Lower leg skin (tissue), 3 donors: ENCODE results near the gene WDR73.

Experiments
- CTCF ChIP-seq, 3 donors: fragments of 450-650 bp; IDR thresholded peaks; one replicate each; pipeline ENCODE4 v1.5.1; 2016; ENCODE audit warnings: antibody characterized with exemption in 3 of 3, mild to moderate bottlenecking in 3 of 3, moderate library complexity in 2 of 3
- POLR2A ChIP-seq, 2 donors: fragments of 450-650 bp; IDR thresholded peaks; one replicate each; pipeline ENCODE4 v1.6.1; 2016 to 2017; ENCODE audit warnings: antibody characterized with exemption in 2 of 2, mild to moderate bottlenecking in 1 of 2, moderate library complexity in 1 of 2

DNA sequence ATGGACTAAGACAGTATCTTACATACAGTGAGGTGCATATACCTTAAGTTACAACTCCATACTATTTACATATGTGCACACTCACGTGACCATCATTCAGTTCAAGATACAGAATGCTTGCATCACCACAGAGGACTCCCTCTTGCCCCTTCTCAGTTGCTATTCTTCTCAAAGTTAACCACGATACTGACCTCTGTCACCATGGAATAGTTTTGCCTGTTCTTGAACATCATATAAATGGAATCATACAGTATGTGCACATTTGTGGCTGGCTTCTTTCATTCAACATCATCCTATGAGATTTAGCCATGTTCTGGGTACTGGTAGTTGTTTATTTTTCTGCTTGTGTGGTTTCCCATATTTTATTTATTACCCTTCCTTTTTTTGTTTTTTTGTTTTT, 63.7 kb downstream of the WDR73 start:
- TF ChIP-seq CTCF (IDR thresholded peaks at IDR 0.05) (no peak), POLR2A (IDR thresholded peaks at IDR 0.05) (no peak)
